ENCODE results near the gene LPAR1.

DNA sequence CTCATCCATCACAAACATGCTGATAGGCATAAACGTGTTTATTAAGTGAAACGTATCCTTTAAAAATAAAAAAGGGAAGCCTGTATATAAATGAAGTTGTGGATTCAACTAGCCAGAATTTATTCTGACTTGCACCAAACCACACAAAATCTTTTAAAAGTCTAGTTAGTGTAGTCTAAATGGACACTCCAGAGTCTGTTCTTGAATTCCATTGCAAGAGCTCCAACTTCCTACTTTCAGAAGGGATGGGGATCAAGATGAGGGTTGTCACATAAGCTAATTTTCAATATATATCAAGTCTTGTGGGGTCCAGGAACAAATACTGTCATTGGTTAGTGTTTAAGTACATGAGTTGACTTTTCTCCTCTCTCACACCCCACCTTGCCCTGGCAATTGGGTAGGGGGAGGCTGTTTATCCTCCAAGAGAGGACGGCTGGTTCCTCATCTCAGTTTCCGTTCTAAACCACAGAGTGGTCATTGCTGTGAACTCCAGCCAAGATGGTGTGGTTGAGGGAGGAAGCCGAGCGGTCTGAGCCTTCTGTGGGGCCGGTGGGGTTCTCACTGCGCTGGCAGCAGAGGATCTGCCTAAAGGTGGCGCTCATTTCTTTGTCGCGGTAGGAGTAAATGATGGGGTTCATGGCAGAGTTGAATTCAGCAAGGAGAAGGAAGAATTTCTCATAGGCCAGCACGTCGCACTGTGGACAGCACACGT, 163.2 kb downstream of the LPAR1 start:
- TF ChIP-seq, protein P1, sequence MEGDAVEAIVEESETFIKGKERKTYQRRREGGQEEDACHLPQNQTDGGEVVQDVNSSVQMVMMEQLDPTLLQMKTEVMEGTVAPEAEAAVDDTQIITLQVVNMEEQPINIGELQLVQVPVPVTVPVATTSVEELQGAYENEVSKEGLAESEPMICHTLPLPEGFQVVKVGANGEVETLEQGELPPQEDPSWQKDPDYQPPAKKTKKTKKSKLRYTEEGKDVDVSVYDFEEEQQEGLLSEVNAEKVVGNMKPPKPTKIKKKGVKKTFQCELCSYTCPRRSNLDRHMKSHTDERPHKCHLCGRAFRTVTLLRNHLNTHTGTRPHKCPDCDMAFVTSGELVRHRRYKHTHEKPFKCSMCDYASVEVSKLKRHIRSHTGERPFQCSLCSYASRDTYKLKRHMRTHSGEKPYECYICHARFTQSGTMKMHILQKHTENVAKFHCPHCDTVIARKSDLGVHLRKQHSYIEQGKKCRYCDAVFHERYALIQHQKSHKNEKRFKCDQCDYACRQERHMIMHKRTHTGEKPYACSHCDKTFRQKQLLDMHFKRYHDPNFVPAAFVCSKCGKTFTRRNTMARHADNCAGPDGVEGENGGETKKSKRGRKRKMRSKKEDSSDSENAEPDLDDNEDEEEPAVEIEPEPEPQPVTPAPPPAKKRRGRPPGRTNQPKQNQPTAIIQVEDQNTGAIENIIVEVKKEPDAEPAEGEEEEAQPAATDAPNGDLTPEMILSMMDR (IDR thresholded peaks at IDR 0.05; ENCODE audit: insufficient read depth, low read depth, low read length) = no peak
- TF ChIP-seq EZH2 (IDR thresholded peaks at IDR 0.05; ENCODE audit: insufficient read depth, low read length) = no peak

Data from astrocyte (in vitro differentiated cells and primary cell).